ENCODE measurements around the gene HOXD11.

DNA sequence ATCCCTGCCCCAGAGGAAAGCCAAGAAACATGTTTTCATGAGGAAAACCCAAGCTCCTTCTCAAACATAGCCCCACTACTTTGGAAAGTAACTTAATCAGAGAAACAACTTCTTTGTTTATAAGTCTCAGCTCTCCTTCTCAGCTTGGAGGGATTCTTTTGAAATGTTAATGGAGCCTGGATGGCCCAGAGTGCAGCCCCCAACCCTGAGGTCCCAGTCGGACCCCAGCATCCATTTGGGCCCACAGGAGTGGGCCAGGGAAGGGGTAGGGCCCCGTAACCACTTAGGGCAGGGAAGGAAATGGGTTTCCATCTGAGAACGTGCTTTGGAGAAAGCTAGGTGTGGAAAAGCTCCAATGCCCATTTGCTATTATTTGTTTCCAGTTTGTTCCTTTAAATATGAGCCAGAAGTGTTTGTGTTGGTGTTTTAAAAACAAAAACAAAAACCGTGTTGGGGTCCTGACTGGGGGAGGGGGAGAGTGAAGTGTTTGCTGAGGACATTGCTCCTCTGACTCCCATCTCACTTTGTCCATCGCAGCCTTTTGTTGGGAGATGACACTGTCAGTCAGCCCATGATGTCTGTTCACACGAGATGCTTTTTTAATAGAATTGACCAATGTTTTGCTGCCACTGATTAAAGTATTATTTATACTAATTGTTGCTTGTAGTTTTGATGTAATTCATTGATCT, 48.4 kb downstream of the HOXD11 start:
- TF ChIP-seq POLR2AphosphoS5 (IDR thresholded peaks at IDR 0.05) (no peak), CTCF (IDR thresholded peaks at IDR 0.05) (no peak), POLR2A (IDR thresholded peaks at IDR 0.05) (no peak), EP300 (IDR thresholded peaks at IDR 0.05) (no peak)
